Liver (tissue), 9 donors: ENCODE data around the gene ATP2B1. TPM values are rescaled to one million over a fixed set of nuclear protein-coding genes. Genes with fewer than 3 reads are reported as not detected.

Source experiments
- DNase-seq: peaks from one replicate; pipeline ENCODE4 v3.0.0-alpha.2; 2017; ENCODE audit warnings: low spot score
- H3K27ac ChIP-seq, 2 donors: one replicate each; pipeline ENCODE4 v1.7.0; 2013; ENCODE audit warnings: inconsistent platforms in 2 of 2, low read length in 2 of 2, control low read depth in 1 of 2, low read depth in 1 of 2, mild to moderate bottlenecking in 1 of 2
- H3K27me3 ChIP-seq, 4 donors: one replicate each; pipeline versions ENCODE4 v1.6.1 to v1.7.0; 2013; ENCODE audit warnings: low read length in 3 of 4, inconsistent platforms in 1 of 4, mild to moderate bottlenecking in 1 of 4, moderate library complexity in 1 of 4; ENCODE audit not compliant: control insufficient read depth in 4 of 4, insufficient read depth in 4 of 4
- H3K36me3 ChIP-seq, 4 donors: one replicate each; pipeline versions ENCODE4 v1.6.1 to v1.7.0; 2013; ENCODE audit warnings: low read length in 3 of 4, mild to moderate bottlenecking in 3 of 4, low read depth in 1 of 4, moderate library complexity in 1 of 4; ENCODE audit not compliant: control insufficient read depth in 4 of 4, insufficient read depth in 3 of 4
- H3K4me1 ChIP-seq, 4 donors: one replicate each; pipeline versions ENCODE4 v1.6.1 to v1.7.0; 2013; ENCODE audit warnings: low read length in 3 of 4, mild to moderate bottlenecking in 3 of 4, moderate library complexity in 1 of 4; ENCODE audit not compliant: control insufficient read depth in 4 of 4, insufficient read depth in 4 of 4
- H3K4me3 ChIP-seq, 3 donors: one replicate each; pipeline versions ENCODE4 v1.6.1 to v1.7.0; 2013; ENCODE audit warnings: low read length in 3 of 3, control low read depth in 1 of 3, low read depth in 1 of 3, mild to moderate bottlenecking in 1 of 3
- H3K9ac ChIP-seq, 2 donors: one replicate each; pipeline ENCODE4 v1.7.0; 2013; ENCODE audit warnings: low read length in 2 of 2, mild to moderate bottlenecking in 2 of 2, moderate library complexity in 2 of 2, control low read depth in 1 of 2, low read depth in 1 of 2
- H3K9me3 ChIP-seq, 4 donors: one replicate each; pipeline versions ENCODE4 v1.6.1 to v1.7.0; 2013; ENCODE audit warnings: low read length in 3 of 4; ENCODE audit not compliant: control insufficient read depth in 4 of 4
- ATF3 ChIP-seq: IDR thresholded peaks from 2 replicates; pipeline ENCODE4 v1.6.1; 2016; ENCODE audit warnings: antibody characterized with exemption
- CTCF ChIP-seq: fragments of 150-350 bp; IDR thresholded peaks from 2 replicates; pipeline ENCODE4 v1.5.1; 2017; ENCODE audit warnings: improper control_type of control experiment, low read depth, low read length; ENCODE audit not compliant: missing input control
- EGR1 ChIP-seq, 2 donors: IDR thresholded peaks; 2 replicates each; pipeline ENCODE4 v1.6.1; 2016 to 2018; ENCODE audit warnings: antibody characterized with exemption in 2 of 2, low read depth in 2 of 2
- FOXA1 ChIP-seq: IDR thresholded peaks from 2 replicates; pipeline ENCODE4 v1.6.1; 2016; ENCODE audit warnings: antibody characterized with exemption
- FOXA2 ChIP-seq: IDR thresholded peaks from 2 replicates; pipeline ENCODE4 v1.6.1; 2016; ENCODE audit warnings: antibody characterized with exemption
- GABPA ChIP-seq, 2 donors: IDR thresholded peaks in 1 of 2; conservative IDR thresholded peaks in 1 of 2; 2 replicates each; pipeline ENCODE4 v1.6.1; 2016; ENCODE audit warnings: antibody characterized with exemption in 2 of 2, mild to moderate bottlenecking in 1 of 2, moderate library complexity in 1 of 2
- HNF4A ChIP-seq, 2 donors: conservative IDR thresholded peaks; 2 replicates each; pipeline ENCODE4 v1.6.1; 2016; ENCODE audit warnings: antibody characterized with exemption in 2 of 2, mild to moderate bottlenecking in 2 of 2
- HNF4G ChIP-seq: IDR thresholded peaks from 2 replicates; pipeline ENCODE4 v1.6.1; 2016; ENCODE audit warnings: antibody characterized with exemption
- JUND ChIP-seq, 2 donors: IDR thresholded peaks; 2 replicates each; pipeline ENCODE4 v1.6.1; 2016; ENCODE audit warnings: antibody characterized with exemption in 2 of 2
- NR2F2 ChIP-seq: IDR thresholded peaks from 2 replicates; pipeline ENCODE4 v1.6.1; 2016; ENCODE audit warnings: antibody characterized with exemption
- RAD21 ChIP-seq, 2 donors: IDR thresholded peaks; 2 replicates each; pipeline ENCODE4 v1.6.1; 2016; ENCODE audit warnings: antibody characterized with exemption in 2 of 2, mild to moderate bottlenecking in 2 of 2
- RXRA ChIP-seq, 2 donors: IDR thresholded peaks; 2 replicates each; pipeline ENCODE4 v1.6.1; 2017 to 2018; ENCODE audit warnings: antibody characterized with exemption in 2 of 2, mild to moderate bottlenecking in 1 of 2
- SP1 ChIP-seq: IDR thresholded peaks from 2 replicates; pipeline ENCODE4 v1.6.1; 2018; ENCODE audit warnings: antibody characterized with exemption, mild to moderate bottlenecking
- TAF1 ChIP-seq: conservative IDR thresholded peaks from 2 replicates; pipeline ENCODE4 v1.6.1; 2016; ENCODE audit warnings: antibody characterized with exemption, mild to moderate bottlenecking
- YY1 ChIP-seq: IDR thresholded peaks from 2 replicates; pipeline ENCODE4 v1.6.1; 2016; ENCODE audit warnings: antibody characterized with exemption, mild to moderate bottlenecking
- WGBS: extraction: QIAGEN DNeasy Blood & Tissue Kit; methylation state at CpG from one replicate; pipeline ENCODE4 v1.1.7; 2013; 5-methylcytosine and 5-hydroxymethylcytosine counted together
- polyA plus RNA-seq, 2 donors: library from polyadenylated mRNA; stranded (reverse) in 1 of 2; unstranded in 1 of 2; fragments of 200-250 nt in 1 of 2; fragments of >200 nt in 1 of 2; fragmentation: Nextera tagmentation in 1 of 2; extraction: Ambion mirVana in 1 of 2; gene quantifications; one replicate each; pipeline versions ENCODE4 v1.2.1 to v1.2.3, GENCODE V29; 2013 to 2015
- total RNA-seq, 2 donors: library from RNA; depleted of rRNA; stranded (reverse); fragments of >200 nt; gene quantifications; one replicate each; pipeline ENCODE4 v1.2.3, GENCODE V29; 2014
- TF ChIP-seq, protein P1 (sequence below): IDR thresholded peaks from 2 replicates; pipeline ENCODE4 v1.6.1; 2016; ENCODE audit warnings: antibody characterized with exemption
- TF ChIP-seq, protein P2 (sequence below): IDR thresholded peaks from 2 replicates; pipeline ENCODE4 v1.6.1; 2016; ENCODE audit warnings: antibody characterized with exemption, mild to moderate bottlenecking
- TF ChIP-seq, protein P3 (sequence below): IDR thresholded peaks from 2 replicates; pipeline ENCODE4 v1.6.1; 2016; ENCODE audit warnings: antibody characterized with exemption
- donor health status: healthy.
- donor health status: healthy.
- donor health status: healthy.
- donor health status: healthy.
- donor health status: healthy.

ATP2B1 gene
- total and polyA plus RNA-seq, 4 donors: 7.3 to 41.1 (median 22.8) TPM

DNA sequence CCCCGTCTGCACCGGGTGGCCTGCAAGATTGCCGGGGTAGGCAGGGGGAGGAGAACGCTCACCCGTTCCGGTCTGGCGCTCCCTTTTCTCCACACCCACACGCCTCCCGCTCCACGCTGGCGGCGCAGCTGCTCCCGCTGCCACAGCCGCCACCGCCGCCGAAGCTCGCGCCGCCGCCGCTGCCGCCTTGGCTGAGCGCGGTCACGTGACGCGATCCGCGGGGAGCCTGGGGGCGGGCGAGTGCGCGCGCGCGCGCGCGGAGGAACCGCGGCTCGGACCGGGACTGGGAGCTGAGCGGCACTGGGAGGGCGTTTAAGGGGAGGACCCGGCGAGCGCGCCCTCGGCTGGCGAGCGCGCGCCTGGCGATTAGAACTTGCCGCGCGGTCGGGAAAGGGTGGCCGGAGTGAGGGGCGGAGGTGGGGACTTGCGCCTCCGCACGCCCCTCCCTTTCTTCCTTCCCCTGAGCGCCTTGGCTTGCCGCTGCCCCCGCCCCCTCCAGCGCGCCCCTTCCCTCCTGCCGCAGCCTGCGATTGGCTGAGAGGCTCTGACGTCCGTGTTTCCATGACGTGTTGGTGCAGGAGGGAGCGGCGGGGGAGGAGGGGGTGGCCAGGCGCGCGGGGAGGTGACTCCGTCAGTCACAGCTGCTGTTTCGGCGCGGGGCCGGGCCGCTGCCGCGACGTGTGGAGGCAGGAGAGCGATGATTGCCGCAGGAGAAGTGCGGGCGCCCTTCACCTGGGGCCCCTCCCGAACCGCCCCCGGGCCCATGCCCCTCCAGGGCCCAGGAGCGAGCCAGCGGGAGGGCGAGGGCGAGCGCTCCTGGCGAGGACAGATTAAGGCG is 738 bp upstream of the ATP2B1 start:
- peak overlapping the region; percentile 84 to 98 (median 87) for H3K4me3 ChIP-seq
- H3K27me3 ChIP-seq: no peaks in the 10 kb centered on the region
- H3K4me1 ChIP-seq: peaks cover 0 to 16% (median 7%) of the 10 kb centered on the region in 4 donors
- no peaks in the 10 kb centered on the region for H3K9me3 ChIP-seq
- peak; percentile 98 for DNase-seq
- TF ChIP-seq TAF1 (peak; percentile 79), FOXA1 (peak; percentile 59), GABPA (IDR thresholded peaks at IDR 0.05 in 1 of 2, conservative IDR thresholded peaks at IDR 0.05 in 1 of 2) (no peak), CTCF (no peak), RXRA (IDR thresholded peaks at IDR 0.05) (peak; percentile 33 to 40), FOXA2 (no peak), NR2F2 (no peak), EGR1 (IDR thresholded peaks at IDR 0.05; ENCODE audit: low read depth in 2 of 2) (peak; percentile 94 to 99), RAD21 (IDR thresholded peaks at IDR 0.05) (no peak), YY1 (peak; percentile 75), HNF4G (no peak), SP1 (peak; percentile 89), HNF4A (conservative IDR thresholded peaks at IDR 0.05) (no peak), JUND (IDR thresholded peaks at IDR 0.05) (peak; percentile 46 to 52), ATF3 (no peak)
- TF ChIP-seq, protein P1, sequence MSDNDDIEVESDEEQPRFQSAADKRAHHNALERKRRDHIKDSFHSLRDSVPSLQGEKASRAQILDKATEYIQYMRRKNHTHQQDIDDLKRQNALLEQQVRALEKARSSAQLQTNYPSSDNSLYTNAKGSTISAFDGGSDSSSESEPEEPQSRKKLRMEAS: no peak
- TF ChIP-seq, protein P2, sequence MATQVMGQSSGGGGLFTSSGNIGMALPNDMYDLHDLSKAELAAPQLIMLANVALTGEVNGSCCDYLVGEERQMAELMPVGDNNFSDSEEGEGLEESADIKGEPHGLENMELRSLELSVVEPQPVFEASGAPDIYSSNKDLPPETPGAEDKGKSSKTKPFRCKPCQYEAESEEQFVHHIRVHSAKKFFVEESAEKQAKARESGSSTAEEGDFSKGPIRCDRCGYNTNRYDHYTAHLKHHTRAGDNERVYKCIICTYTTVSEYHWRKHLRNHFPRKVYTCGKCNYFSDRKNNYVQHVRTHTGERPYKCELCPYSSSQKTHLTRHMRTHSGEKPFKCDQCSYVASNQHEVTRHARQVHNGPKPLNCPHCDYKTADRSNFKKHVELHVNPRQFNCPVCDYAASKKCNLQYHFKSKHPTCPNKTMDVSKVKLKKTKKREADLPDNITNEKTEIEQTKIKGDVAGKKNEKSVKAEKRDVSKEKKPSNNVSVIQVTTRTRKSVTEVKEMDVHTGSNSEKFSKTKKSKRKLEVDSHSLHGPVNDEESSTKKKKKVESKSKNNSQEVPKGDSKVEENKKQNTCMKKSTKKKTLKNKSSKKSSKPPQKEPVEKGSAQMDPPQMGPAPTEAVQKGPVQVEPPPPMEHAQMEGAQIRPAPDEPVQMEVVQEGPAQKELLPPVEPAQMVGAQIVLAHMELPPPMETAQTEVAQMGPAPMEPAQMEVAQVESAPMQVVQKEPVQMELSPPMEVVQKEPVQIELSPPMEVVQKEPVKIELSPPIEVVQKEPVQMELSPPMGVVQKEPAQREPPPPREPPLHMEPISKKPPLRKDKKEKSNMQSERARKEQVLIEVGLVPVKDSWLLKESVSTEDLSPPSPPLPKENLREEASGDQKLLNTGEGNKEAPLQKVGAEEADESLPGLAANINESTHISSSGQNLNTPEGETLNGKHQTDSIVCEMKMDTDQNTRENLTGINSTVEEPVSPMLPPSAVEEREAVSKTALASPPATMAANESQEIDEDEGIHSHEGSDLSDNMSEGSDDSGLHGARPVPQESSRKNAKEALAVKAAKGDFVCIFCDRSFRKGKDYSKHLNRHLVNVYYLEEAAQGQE: peak; percentile 92
- TF ChIP-seq, protein P3, sequence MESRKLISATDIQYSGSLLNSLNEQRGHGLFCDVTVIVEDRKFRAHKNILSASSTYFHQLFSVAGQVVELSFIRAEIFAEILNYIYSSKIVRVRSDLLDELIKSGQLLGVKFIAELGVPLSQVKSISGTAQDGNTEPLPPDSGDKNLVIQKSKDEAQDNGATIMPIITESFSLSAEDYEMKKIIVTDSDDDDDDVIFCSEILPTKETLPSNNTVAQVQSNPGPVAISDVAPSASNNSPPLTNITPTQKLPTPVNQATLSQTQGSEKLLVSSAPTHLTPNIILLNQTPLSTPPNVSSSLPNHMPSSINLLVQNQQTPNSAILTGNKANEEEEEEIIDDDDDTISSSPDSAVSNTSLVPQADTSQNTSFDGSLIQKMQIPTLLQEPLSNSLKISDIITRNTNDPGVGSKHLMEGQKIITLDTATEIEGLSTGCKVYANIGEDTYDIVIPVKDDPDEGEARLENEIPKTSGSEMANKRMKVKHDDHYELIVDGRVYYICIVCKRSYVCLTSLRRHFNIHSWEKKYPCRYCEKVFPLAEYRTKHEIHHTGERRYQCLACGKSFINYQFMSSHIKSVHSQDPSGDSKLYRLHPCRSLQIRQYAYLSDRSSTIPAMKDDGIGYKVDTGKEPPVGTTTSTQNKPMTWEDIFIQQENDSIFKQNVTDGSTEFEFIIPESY: peak; percentile 24
- H3K36me3 ChIP-seq: no peaks in the 10 kb centered on the region
- peak overlapping the region; percentile 80 to 95 for H3K27ac ChIP-seq
- WGBS: under 1% methylated on average over 103 of the region's 103 CpGs
- peak overlapping the region; percentile 67 to 77 for H3K9ac ChIP-seq
